Fibroblast of lung (primary cell): ENCODE results near the gene ECSIT.

Experiments
- EZH2 ChIP-seq: IDR thresholded peaks from 2 replicates; pipeline ENCODE4 v1.5.1; 2012; ENCODE audit warnings: low read length, control low read depth, mild to moderate bottlenecking; ENCODE audit errors: missing control alignments
- TF ChIP-seq, protein P1 (sequence below), 2 donors: IDR thresholded peaks in 1 of 2; conservative IDR thresholded peaks in 1 of 2; 1 replicate in 1 of 2; 2 replicates in 1 of 2; pipeline ENCODE4 v1.5.1; 2011 to 2012; ENCODE audit warnings: low read length in 2 of 2, control low read depth in 1 of 2, inconsistent platforms in 1 of 2, low read depth in 1 of 2, mild to moderate bottlenecking in 1 of 2

DNA sequence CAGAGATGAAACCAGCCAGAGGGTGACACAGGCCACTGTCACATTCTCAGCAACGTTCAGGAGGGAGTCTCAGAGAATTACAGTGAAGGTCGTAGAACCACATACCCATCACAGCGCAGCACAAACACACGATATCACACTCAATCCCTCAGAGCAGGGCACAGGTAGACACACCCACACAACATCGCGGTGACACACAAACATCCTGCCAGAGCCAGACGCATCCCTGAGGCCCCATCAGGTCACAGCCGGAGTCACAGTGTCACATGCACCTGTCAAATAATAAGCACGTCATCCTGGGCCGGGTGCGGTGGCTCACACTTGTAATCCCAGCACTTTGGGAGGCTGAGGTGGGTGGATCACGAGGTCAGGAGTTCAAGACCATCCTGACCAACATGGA lies 65.5 kb downstream of the ECSIT start:
- TF ChIP-seq, protein P1, sequence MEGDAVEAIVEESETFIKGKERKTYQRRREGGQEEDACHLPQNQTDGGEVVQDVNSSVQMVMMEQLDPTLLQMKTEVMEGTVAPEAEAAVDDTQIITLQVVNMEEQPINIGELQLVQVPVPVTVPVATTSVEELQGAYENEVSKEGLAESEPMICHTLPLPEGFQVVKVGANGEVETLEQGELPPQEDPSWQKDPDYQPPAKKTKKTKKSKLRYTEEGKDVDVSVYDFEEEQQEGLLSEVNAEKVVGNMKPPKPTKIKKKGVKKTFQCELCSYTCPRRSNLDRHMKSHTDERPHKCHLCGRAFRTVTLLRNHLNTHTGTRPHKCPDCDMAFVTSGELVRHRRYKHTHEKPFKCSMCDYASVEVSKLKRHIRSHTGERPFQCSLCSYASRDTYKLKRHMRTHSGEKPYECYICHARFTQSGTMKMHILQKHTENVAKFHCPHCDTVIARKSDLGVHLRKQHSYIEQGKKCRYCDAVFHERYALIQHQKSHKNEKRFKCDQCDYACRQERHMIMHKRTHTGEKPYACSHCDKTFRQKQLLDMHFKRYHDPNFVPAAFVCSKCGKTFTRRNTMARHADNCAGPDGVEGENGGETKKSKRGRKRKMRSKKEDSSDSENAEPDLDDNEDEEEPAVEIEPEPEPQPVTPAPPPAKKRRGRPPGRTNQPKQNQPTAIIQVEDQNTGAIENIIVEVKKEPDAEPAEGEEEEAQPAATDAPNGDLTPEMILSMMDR (conservative IDR thresholded peaks at IDR 0.05 in 1 of 2, IDR thresholded peaks at IDR 0.05 in 1 of 2; ENCODE audit: low read depth in 1 of 2, low read length in 2 of 2) = no peak
- TF ChIP-seq EZH2 = no peak
